LoVo (cell line): ENCODE results near the gene ANKRD52.
"Not testable (repeated sequence)": the region's sequence is repeated elsewhere in the genome, so short reads cannot be mapped to it uniquely, and the experiment has no call there.

ENCODE experiments used
- DNase-seq: peaks from one replicate; pipeline ENCODE4 v3.0.0-alpha.2; 2016; ENCODE audit warnings: low spot score

The ANKRD52 gene

GRCh38 chr12:56272468-56272867 is 14.3 kb upstream of the ANKRD52 start:
- not testable (repeated sequence) for DNase-seq

- no peak for DNase-seq
Measured at GRCh38 chr12:56271031-56271430, 12.8 kb upstream of the ANKRD52 start.

GRCh38 chr12:56267443-56268071 is 9.4 kb upstream of the ANKRD52 start:
- DNase-seq, result no peak

GRCh38 chr12:56266693-56267442 is 8.7 kb upstream of the ANKRD52 start, which contains the start of gene COQ10A:
COQ10A (plus strand) TSS chr12:56266942; CDS start chr12:56267119, 177 bp downstream.
- DNase-seq, result peak; percentile 93

GRCh38 chr12:56266068-56266692 is 8.0 kb upstream of the ANKRD52 start:
- DNase-seq, result not testable (repeated sequence)

- DNase-seq, result not testable (repeated sequence)
Measured at GRCh38 chr12:56262955-56263354, 4.8 kb upstream of the ANKRD52 start.

GRCh38 chr12:56261503-56262232 is 3.5 kb upstream of the ANKRD52 start:
- peak; percentile 92 for DNase-seq

- no peak for DNase-seq
Measured at GRCh38 chr12:56260921-56261320, 2.7 kb upstream of the ANKRD52 start.

GRCh38 chr12:56260380-56260779 is 2.2 kb upstream of the ANKRD52 start:
- no peak for DNase-seq

GRCh38 chr12:56258820-56259183 is 618 bp upstream of the ANKRD52 start:
- DNase-seq, result no peak

GRCh38 chr12:56257491-56258067 is 605 bp downstream of the ANKRD52 start:
- peak; percentile 34 for DNase-seq

- DNase-seq, result no peak
Measured at GRCh38 chr12:56257071-56257470, 1.1 kb downstream of the ANKRD52 start.

- no peak for DNase-seq
Measured at GRCh38 chr12:56256326-56256960, 1.7 kb downstream of the ANKRD52 start.

- DNase-seq, result no peak
Measured at GRCh38 chr12:56255671-56256070, 2.5 kb downstream of the ANKRD52 start.

GRCh38 chr12:56253091-56253490 is 5.1 kb downstream of the ANKRD52 start:
- no peak for DNase-seq

GRCh38 chr12:56252649-56253048 is 5.5 kb downstream of the ANKRD52 start:
- DNase-seq, result no peak

GRCh38 chr12:56248711-56249110 is 9.5 kb downstream of the ANKRD52 start:
- DNase-seq, result no peak

- DNase-seq, result no peak
Measured at GRCh38 chr12:56247923-56248322, 10.3 kb downstream of the ANKRD52 start.

- DNase-seq, result no peak
Measured at GRCh38 chr12:56244494-56244893, 13.7 kb downstream of the ANKRD52 start.

- no peak for DNase-seq
Measured at GRCh38 chr12:56243731-56244181, 14.4 kb downstream of the ANKRD52 start.

GRCh38 chr12:56242986-56243385 is 15.2 kb downstream of the ANKRD52 start:
- DNase-seq, result no peak
